Iris pigment epithelial cell (primary cell): ENCODE measurements around the gene MGAT5B.
"Not testable (repeated sequence)": the region's sequence is repeated elsewhere in the genome, so short reads cannot be mapped to it uniquely, and the experiment has no call there.

Experiments
- DNase-seq: peaks from one replicate; pipeline ENCODE4 v3.0.0-alpha.2; 2011; ENCODE audit warnings: low read depth

Gene MGAT5B

GRCh38 chr17:76951375-76951905 is 83.2 kb downstream of the MGAT5B start:
- DNase-seq = no peak

DNA sequence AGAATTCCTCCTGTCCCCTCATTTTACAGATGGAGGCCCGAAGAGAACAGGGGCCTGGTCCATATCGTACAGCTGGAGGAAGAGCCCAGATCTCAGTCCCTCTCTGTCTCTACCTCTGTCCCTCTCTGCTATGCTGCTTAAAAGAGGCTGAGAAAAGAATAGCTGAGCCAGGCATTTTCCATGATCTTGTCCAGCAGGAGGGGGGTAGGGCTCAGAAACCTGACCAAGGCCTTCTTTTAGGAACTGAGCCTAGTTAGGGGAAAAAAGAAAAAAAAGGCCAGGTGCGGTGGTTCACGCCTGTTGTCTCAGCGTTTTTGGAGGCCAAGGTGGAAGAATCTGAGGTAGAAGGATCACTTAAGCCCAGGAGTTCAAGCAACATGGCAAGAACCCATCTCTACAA is 84.2 kb downstream of the MGAT5B start:
- DNase-seq = no peak

- no peak for DNase-seq
Measured at GRCh38 chr17:76953066-76953465, 84.9 kb downstream of the MGAT5B start.

GRCh38 chr17:76953946-76954345 is 85.7 kb downstream of the MGAT5B start:
- no peak for DNase-seq

- DNase-seq = no peak
Measured at GRCh38 chr17:76955191-76955590, 87.0 kb downstream of the MGAT5B start.

- DNase-seq = no peak
Measured at GRCh38 chr17:76956846-76957540, 88.8 kb downstream of the MGAT5B start.

- DNase-seq = no peak
Measured at GRCh38 chr17:76957678-76958464, 89.7 kb downstream of the MGAT5B start.

- DNase-seq = no peak
Measured at GRCh38 chr17:76958974-76959373, 90.8 kb downstream of the MGAT5B start.

DNA sequence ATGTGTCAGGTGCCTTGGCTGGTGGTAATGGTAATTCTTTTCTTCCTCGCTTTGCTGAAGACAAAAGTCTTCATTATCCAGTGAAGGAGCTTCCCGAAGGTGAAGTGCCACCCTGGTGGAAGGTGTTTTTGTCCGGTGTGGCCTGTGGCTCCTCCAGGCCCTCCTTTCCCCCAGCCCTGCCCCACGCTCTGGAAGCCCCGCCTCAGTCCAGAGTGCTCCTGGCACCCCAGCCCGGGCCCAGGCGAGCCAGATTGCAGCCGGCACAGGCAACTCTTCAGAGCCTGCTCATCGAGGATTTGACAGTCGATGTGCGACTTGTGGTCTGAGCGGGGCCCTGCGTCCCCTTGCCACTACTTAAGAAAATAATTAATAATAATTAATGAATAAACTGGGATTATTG is 93.7 kb downstream of the MGAT5B start:
- DNase-seq = no peak

GRCh38 chr17:76962858-76963257 is 94.7 kb downstream of the MGAT5B start:
- no peak for DNase-seq

DNA sequence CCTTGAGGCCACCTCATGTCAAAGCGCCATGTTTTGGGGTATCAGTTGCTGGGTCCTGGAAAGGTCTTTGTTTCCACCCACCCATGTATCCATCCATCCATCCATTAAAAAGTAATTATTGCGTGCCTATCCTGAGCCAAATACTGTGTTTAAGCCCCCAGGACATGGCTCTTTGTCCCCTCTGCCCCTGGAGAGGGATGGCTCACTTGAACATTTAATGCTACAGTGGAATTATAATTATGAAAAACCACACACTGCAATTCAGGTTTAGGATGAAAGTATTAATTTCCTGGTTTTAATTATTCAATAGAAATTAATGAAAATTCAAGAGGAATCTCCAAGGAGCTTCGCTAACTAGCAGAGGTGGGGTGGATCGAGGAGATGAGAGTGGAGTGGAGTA is 97.8 kb downstream of the MGAT5B start:
- DNase-seq = no peak

GRCh38 chr17:76966486-76967181 is 98.4 kb downstream of the MGAT5B start:
- no peak for DNase-seq

DNA sequence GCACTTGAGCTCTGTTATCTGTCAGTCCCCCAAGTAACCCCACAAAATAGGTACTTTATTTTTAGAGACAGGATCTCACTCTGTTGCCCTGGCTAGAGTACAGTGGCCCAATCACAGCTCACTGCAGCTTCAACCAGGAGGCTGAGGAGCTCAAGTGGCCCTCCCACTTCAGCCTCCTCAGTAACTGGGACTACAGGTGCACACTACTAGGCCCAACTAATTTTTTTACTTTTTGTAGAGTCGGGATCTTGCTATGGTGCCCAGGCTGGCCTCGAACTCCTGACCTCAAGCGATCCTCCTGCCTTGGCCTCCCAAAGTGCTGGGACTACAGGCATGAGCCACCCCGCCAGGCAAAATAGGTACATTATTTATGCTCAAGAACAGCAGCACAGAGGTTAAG is 99.6 kb downstream of the MGAT5B start:
- no peak for DNase-seq

GRCh38 chr17:76968707-76969597 is 100.7 kb downstream of the MGAT5B start:
- DNase-seq = peak; percentile 14

GRCh38 chr17:76969598-76970172 is 101.5 kb downstream of the MGAT5B start:
- DNase-seq = no peak

DNA sequence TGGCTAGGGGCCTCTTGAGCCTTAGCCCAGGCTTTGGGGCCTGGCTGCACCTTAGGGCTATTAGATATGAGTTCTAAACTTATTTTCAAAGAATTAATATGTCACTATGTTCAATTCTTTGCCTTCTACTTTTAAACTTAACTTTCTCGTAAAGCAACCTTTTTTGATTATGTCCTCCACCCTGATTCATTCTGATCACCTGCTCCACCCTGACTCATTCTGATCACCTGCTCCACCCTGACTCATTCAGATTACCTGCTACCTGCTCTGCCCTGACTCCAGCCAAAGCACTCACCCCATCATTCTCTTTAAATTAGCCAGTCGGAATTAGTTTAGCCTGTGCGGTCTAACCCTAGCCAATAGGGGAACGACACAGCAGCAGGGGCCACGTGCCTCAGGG is 102.0 kb downstream of the MGAT5B start:
- DNase-seq = not testable (repeated sequence)

GRCh38 chr17:76972046-76972641 is 103.9 kb downstream of the MGAT5B start:
- DNase-seq = no peak

DNA sequence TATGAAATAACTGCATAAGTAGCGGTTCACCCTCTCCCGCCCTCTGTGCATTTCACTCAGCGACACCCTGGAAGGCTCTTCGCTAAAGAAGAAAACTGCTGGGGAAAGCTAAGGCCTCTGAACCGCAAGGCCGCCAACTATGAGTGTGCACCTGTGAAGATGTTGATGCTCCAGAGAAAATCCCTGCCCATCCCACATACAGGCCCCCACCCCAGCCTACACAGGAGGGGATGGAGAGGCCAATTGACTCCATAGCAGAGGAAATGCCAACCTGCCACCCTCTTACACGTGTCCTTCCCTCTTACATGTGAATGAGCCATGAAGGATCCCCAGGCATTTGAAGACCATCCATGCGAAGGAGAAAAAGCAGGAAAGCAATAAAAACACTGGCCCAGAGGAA is 104.8 kb downstream of the MGAT5B start:
- DNase-seq = no peak

GRCh38 chr17:76974721-76975120 is 106.5 kb downstream of the MGAT5B start:
- DNase-seq = no peak

DNA sequence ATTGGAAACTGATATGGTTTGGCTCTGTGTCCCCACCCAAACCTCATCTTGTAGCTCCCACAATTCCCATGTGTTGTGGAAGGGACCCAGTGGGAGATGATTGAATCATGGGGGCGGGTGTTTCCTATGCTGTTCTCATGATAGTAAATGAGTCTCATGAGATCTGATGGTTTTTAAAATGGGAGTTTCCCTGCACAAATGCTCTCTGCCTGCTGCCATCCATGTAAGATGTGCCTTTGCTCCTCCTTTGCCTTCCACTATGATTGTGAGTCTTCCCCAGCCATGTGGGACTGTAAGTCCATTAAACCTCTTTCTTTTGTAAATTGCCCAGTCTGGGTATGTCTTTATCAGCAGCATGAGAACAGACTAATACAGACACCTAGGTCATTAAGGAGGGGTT is 109.8 kb downstream of the MGAT5B start:
- not testable (repeated sequence) for DNase-seq
